Hindlimb muscle (tissue), 1 donor: ENCODE data around the gene PTPRE. TPM values are rescaled to one million over a fixed set of nuclear protein-coding genes. Genes with fewer than 3 reads are reported as not detected.
A peak's percentile ranks its signal among the peaks of the same experiment; 100 is the strongest.

ENCODE experiments used
- DNase-seq: peaks from one replicate; pipeline ENCODE4 v3.0.0-alpha.2; 2013
- polyA plus RNA-seq: library from polyadenylated mRNA; unstranded; fragments of 120-200 nt; gene quantifications from one replicate; pipeline ENCODE4 v1.2.1, GENCODE V29; 2013; ENCODE audit not compliant: insufficient read length

The PTPRE gene, protein sequence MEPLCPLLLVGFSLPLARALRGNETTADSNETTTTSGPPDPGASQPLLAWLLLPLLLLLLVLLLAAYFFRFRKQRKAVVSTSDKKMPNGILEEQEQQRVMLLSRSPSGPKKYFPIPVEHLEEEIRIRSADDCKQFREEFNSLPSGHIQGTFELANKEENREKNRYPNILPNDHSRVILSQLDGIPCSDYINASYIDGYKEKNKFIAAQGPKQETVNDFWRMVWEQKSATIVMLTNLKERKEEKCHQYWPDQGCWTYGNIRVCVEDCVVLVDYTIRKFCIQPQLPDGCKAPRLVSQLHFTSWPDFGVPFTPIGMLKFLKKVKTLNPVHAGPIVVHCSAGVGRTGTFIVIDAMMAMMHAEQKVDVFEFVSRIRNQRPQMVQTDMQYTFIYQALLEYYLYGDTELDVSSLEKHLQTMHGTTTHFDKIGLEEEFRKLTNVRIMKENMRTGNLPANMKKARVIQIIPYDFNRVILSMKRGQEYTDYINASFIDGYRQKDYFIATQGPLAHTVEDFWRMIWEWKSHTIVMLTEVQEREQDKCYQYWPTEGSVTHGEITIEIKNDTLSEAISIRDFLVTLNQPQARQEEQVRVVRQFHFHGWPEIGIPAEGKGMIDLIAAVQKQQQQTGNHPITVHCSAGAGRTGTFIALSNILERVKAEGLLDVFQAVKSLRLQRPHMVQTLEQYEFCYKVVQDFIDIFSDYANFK
- polyA plus RNA-seq: 5.5 TPM

DNA sequence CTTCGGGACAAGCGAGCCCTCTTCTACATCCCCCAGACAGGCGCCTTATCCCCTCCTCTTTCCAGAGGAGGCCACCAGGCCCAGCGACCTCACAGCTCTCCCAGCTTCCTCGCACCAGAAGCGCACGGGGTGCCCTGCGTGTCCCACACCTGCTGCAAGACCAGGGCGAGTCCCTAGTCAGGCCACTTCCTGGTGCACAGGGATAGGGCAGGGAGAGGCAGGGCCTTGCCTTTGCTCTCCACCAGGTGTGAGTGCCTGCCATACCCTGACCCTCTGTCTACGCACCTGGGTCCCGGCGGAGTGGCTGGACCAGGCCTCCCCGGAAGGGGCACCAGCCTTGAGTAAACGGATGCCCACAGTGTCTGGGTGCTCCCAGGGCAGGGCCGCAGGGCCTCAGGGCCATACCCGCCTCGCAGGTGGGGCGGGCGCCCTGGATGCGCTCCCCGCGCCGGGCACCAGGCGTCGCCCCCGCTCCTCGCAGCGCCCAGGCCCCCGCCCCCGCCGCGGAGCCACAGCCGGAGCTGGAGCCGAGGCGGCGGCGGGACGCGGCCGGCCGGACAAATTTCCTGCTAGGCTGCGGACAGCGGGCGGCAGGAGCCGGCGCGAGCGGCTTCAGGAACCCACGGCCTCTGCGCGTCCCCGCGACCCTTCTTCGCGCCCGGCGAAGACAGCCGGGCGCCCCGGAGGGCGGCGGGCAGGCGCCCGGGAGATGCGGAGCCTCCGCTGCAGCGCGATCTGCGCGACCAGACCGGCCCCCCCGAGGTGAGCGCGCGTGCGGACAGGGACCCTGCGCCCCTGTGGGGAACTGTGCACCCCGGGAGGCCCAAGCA lies at the start of gene PTPRE:
Gene PTPRE, plus strand, starts transcription at position 556 of the 830 bp plus-strand sequence. CDS start 133,779 bp downstream, outside the sequence.
- DNase-seq: peak; percentile 76

DNA sequence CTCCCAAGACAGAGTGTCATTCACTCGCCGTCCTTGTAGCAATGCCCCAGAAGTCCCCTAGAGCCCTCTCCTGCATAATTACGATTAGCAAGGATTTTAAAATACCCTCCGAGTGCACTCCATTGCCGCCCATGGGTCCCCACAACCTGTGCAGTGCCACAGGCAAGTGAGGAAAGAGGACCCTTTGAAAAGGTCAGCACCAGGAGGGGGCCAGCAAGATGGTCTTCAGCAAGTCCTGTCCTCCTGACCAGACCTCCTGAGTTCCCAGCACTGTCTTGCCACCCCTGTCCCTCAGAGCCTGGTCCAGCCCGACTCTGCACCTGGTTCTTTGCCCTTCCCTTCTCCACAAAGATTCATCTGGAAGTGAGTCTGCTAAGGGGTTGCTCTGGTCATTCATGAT lies 46.3 kb upstream of the PTPRE start:
- no peak for DNase-seq

DNA sequence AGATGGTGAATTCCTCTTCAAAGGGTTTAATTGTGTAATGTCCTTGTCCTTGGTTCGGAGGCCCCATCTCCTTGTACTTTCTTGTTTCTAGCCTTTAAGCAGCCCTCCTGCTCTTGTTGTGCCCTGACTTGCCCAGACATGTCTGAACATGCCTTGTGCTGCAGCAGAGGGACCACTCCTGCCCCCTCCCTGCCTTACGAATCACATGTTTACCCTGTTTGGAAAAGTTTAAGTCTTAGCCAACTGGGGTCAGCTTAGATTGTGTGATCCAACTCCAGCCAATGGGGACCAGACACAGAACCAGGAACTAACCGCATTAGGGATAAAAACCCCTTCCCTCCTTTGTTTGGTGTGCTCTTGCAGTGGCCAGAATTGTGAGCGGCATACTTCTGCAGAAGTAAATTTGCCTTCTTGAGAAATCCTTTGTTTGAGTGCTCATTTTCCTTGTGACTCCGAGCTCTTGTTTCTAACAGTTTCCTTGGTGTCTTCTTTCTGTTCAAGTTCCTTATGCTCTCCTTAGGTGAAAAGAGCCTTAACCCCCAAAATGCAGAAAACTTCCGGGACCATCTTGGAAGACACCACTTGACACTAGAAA lies 43.6 kb upstream of the PTPRE start:
- DNase-seq: no peak

DNA sequence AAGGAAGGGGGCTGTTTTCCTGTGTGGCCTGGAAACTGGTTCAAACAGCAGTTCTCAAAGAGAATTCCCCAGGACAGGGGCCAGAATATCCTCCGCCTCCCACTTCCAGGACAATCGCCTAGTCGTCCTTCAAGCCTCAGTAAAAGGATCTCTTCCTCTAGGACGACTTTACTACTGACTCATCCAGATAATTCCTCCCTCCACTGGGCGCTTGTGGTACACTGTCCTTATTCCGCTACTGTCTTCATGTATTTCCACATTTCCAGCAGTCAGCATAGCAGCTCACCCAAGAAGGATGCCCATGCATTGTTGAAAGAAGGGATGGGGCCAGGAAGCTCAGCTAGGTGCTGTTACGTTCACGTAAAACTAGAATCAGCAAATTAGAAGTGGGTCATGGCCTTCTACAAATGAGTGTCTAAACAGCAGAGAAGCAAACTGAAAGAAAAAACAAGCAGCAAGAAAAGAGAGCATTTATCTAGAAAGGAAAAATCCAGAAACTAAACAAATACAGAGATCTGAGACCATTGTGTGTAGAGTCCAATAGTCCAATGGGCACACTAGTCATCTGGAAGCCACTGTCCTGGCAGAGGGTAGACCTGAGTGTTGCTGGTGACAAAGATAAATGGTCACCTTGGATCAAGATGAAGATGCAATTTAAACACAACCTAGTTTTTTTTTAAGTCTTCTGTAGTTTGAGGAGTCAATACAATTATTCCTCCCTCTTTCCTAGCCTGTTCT lies 40.5 kb upstream of the PTPRE start:
- DNase-seq: no peak

DNA sequence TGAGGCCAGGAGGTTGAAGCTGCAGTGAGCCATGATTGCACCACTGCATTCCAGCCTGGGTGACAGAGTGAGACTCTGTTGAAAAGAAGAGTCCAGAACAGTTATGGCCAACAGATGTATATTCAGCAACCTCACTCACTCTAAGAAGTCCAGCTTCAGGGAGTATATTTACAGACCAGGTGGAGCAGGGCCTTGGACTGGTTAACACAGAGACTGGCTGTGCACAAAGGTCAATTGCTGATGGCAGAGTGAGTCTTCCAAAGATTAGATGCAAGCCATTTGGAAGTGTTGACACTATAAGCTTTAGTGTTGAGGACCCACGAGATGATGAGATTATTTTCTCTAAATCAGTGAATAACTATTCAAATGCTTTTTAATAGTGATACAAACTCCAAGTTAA lies 39.1 kb upstream of the PTPRE start:
- DNase-seq: no peak

DNA sequence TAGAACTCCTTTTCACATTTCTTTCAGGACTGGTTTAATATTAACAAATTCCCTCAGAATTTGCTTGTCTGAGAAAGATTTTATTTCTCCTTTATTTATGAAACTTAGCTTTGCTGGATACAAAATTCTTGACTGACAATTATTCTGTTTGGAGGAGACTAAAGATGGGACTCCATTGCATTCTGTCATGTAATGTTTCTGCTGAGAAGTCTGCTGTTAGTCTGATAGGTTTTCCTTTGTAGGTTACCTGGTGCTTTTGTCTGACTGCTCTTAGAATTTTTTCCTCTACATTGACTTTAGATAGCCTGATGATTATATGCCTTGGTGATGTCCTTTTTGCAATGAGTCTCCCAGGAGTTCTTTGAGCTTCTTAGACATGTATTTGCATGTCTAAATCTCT lies 37.6 kb upstream of the PTPRE start:
- no peak for DNase-seq

DNA sequence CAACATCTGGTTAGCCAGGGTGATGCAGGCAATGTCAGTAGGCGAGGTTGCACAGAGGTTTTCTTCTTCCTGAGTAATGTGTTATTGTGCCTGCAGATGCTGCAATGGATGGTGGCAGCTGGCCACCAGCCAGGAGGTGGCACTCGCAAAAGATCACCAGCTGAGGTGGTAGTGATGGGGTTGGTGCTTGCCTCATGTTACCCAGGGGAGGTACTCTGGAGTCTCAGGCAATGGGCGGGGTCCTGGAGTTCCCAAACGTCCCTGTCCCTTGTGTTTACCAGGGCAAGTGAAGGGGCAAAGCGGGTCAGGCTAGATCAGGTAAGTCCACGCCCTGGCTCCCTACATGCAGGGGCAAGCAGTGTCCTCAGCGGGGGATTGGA lies 35.3 kb upstream of the PTPRE start:
- no peak for DNase-seq

DNA sequence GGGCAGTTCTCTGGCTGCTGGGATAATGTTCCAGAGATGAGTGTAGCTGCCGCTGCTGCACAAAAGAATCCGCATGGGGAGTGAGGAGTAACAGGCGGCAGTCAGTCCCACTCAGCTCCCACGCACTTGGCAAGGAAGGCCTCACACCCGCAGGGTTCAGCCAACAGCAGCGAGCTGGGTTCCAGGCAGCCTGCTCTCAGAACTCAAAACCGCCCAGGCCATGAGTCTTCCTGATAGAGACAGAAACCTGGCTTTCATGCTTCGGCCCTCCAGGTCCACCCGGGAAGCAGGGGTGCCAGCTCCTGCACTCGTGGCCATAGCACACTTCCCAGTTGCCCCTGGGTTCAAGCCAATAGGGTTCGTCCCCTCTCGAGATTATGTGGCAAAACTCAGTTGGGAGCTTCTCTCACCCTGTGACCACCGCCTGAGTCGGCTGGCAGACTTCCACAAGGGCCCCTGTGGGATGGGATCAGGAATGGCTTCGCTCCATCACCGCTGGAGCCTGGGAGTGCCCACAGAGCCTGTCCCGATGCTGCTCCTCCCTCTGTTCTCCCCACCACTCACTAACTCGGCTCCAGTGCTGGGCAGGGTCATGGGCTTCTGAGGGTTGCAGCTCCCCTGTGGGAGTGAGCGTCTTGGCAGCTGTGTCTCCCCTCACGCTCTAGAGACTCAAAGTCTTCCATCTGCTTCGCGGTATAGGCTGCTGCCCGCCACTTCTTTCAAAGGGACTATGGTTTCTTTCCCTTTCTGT lies 34.7 kb upstream of the PTPRE start:
- DNase-seq: no peak

DNA sequence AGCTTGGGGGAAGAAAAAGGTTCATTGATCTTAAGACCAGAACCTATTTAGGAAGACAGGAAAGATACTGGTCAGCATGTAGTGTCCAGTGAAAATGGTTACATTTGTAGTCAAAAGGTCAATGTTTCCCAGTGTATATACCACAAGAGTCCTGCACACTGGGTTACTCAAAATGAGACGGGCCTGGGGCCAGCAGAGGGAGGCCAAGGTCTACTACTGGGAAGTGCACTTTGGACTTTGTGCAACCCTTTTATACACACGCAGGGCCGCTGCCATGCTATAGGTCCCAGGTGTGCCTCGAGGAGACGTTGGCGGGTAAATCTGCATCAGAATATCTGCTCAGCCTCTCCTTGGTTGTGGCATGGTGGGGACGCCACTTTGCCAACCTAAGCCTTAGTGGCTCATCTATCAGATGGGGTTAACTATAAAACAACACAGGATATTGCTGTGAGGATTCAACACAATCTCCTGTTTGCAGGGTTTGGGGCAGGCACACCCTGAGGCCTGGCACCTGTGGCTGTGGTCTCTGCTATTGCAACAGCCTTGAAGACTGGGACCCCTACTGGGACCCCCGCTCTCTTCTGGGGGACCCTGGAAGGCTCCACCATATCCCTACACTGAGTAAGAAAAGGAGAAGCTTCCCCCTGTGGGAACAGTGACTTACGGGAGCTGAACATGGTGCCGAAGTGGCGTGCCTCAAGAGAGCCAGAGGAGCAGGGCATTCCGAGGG lies 33.9 kb upstream of the PTPRE start:
- no peak for DNase-seq

DNA sequence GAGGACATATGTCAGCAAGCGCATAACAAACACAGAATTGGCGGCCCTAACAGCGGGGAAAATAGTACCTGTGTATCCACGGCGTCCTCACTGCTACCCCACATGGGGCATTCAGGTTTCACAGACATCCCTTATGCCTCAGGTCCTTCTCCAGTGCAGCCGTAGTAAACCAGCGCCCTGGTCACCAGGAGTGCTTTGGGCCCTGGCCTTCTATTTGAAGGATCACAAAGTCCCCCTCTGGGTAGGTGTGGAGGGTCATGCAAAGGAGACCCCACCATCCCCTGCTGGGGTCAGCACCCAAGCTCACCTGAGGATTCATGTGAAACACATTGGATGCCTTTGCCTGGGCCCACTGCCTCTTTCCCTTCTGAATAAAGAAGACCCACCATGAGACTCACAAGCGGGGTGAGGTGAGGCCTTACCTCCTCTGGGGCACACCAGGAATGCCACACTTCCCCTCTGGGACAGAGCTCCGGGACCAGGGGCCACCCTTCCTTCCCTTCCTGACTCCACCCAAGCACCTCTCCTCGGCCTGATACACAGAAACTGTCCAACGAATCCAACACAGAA lies 32.9 kb upstream of the PTPRE start:
- no peak for DNase-seq

DNA sequence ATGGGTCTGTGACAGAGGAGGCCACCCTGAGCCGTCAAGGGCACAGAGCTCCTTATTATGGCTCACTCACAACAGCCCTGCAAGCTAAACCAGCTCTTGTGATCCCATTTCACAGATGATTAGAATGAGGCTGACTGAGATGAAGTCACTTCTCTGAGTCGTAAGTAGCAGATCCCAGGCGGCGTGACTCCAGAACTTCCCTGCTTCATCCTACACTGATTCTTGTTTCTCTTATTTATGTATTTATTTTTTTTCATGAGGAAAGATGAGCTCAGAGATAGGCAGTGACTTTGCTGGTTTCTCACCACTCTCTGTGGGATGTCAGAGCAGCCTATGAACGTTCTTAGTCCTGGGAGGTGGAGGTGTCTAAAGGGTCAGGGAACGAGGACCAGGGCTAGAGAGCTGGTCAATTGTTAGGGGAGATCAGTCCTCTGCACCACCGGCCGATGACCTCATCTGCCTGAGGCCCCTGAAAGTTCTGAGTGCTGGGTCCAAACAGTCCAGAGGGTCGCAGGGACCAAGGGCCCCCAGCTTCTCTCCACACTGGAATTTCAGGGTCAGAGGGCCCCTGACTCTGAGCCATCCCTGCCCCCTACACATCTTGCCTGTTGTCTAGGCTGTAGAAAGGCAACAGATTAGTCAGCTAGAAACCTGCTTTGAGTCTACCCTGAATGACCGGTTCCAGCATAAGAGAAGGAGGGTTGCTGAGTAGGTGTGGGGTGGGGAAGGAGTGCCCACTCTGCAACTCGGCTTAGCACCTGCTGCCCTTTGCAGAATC lies 32.0 kb upstream of the PTPRE start:
- DNase-seq: no peak

DNA sequence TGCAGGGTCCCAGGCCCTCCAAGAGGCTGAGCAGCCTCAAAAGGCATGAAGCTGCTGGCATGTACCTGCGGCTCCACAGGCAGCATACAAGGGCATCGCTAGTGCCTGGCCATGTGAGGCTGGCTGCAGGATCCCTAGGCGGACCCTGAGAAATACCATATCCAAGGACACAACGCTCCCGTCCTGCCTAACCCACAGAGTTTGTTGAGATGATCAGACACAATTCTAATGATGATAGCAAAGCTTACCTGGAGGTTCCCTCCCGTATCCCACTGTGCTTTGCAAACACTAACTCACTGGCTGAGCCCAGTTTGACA lies 31.5 kb upstream of the PTPRE start:
- DNase-seq: no peak

DNA sequence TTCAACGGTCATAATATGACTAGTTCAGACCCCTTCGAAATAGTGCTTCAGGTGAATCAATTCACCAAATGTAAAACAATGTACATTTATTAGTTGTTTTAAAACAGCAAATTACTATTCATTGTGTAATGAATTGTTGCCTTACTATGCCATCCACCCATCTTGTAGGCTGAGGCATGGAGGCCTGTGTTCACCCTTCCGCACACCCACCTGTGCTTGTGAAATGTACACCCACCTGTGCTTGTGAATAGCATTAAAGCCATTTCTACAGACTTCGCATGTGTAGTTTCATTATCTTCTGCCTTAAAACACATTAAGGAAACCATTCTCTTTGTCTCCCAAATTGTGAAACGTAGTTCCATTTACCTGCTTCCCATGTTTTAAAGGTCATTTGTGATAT lies 31.0 kb upstream of the PTPRE start:
- no peak for DNase-seq

DNA sequence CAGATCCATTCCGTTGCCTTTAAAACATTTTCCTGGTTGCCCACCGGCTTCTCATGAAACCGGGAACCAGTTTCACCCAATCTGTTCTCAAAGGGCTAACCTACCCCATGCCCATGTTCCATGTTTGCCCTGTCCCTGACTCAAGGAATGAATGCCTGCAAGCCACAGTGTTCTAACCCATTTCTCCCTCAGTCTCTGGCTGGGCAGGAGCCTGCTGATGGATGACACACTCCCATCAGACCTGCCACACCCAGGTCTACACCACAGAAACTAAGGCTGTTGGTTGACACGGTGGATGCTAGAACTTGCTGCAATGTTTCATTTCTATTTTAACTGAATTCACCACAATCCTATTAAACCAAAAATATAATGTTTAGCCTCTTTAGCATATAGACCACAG lies 29.8 kb upstream of the PTPRE start:
- DNase-seq: no peak

DNA sequence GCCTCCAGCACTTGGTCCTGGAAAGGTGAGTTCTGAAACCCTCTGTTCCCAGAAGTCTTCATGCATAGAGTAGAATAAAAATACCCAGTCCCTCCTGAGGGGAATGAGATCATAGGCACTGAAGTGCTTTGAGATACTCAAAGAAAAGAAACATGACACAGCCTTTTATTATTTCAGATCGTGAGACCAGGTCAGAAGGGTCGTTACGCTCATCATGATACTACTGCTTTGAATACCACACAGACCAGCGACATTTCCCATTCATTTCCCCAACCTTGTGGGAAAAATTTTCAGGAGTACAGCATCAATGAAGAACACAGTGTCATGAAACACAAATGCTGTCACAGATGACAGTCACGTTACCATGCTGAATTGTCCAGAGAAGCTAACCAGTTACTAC lies 29.2 kb upstream of the PTPRE start:
- no peak for DNase-seq

DNA sequence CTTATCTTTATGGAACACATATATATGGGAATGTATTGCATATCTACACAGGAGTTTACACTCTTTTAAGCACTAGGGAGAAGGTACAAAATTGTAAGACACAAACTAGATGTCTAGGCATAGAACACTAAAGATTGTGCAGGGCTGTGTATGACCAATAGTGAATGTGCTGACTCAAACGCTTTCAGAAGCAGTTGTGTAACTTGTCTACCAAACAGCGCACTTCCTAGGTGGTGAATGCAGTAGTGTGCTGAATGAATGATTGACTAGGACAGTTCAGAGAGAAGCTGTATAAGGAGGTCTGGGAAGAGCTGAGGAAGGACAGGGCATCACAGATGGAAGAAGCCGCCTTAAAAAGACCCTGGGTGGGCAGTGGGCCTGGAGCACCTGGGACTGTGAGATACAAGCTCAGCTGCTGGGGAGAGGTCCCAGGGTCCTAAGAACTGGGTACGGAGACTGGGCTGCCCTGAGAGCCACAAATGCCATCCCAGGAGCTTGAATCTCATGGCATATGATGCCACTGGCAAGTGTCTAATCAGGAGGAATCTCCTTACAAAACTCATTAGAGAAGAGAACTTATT lies 28.3 kb upstream of the PTPRE start:
- DNase-seq: no peak

DNA sequence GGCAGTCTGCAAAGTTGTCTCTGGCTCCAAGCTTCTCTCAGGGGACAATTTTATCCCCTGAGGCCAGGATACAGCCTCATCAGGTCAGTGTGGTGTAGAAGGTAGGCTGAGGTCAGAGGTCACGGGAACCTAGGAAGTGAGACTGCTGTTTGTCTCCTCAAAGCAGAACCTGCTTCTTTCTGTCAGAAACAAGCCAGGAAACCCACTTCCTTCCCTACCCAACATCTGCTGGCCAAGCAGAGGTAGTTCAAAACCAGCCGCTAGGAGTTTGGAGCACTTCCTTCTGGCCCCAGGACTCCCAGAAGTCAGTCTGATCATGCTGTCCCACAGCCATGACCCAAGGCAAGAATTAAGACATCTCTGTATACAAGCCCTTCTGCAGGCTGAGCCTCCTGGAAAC lies 26.3 kb upstream of the PTPRE start:
- DNase-seq: peak; percentile 24

DNA sequence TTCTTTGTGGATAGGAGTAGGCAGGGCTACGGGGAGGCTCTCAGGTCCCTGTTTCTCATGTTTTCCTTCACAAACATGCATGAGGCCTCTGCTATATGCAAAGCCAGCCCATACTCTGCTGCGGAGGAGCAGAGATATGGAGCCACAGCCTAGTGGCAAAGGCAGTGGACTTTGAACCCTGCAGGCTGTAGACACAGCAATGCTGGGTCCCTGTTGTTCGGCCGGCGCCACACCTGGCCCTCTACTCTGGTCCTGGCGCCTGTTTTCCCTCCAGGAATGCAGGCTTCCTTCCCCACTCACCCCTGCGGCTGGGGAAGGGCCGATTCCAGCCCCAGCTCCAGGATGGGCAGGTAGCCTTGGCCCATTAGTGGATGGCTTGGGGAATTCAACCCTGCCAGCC lies 25.6 kb upstream of the PTPRE start:
- no peak for DNase-seq

DNA sequence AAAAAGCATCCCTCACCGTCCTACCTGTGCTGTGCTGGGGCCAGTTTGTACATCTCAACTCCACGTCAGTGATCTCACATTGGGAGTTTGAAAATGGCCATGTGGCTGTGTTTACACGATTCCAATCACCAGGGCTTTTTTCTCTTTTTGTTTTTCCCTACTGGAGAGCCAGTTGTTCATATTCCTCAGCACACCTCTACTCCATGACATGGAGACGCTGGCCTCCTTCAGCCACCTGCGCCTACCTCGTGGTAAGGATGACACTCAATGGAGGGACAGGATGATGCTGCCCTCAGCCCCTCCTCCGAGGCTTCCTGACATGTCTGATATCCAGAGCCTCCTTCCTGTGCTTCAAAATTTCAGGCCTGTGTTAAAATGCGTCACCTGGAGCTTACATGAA lies 24.5 kb upstream of the PTPRE start:
- no peak for DNase-seq
